ENCODE data around the gene PHC1. TPM values are rescaled to one million over a fixed set of nuclear protein-coding genes. Genes with fewer than 3 reads are reported as not detected.
"Not testable (repeated sequence)": the region's sequence is repeated elsewhere in the genome, so short reads cannot be mapped to it uniquely, and the experiment has no call there.

Gene PHC1
- polyA plus RNA-seq (ENCODE audit: insufficient read length), result 39.2 TPM

DNA sequence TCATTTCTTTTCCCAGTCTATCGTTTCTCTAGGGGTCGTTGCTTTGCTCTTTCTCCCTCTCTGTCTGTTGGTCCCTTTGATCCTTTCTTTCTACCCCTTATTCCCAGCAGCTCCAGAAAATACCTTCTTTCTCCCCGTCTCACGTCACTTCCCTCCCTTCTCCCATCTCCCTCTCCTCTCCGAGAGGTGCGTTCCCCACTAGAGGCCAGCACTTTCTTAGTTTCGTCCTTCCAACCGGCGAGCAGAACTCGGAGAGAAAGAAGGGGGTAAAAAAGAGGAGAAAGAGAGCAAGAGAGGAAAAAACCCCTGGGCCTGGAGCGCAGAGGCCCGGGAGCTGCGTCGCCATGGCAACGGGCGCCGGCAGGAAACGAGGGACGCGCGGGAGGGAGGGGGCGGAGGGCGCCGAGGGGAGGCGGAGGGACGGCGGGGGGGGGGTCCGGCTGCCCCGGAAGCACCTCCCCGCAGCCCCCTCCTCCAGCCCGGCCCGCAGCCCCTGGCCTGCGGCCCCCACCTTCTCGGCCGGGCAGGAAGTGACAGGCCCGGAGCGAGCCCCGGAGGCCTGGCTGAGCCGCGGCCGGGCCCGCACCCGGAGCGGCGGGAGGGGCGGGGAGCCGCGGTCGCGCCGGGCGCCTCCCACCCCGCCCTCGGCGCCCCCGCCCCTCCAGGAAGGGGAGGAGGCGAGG lies at the start of gene PHC1:
PHC1 (plus strand) TSS at position 477 of the 683 bp plus-strand sequence. CDS start 3,169 bp downstream, outside the sequence.
- peak; percentile 91 for DNase-seq

DNA sequence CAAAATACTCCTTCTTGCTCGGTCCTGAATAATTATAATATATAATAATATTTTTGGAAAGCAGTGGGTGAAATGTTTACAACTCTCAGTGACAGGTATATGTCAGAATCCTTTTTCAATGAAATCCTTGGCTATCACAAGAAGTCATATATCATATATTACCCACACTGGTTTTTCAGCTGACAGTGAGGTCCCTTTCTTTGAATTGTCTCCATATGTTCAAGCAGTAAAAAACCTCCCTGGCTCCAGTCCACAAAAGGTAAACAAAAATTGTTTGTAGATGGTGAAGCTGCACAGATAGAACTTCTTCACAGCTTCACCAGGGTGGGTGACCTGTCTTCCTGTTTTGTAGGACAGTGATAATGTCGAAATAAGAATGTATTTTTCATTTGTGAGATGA lies 47.9 kb upstream of the PHC1 start:
- no peak for DNase-seq

GRCh38 chr12:8867009-8867408 lies 47.3 kb upstream of the PHC1 start:
- DNase-seq, result no peak

DNA sequence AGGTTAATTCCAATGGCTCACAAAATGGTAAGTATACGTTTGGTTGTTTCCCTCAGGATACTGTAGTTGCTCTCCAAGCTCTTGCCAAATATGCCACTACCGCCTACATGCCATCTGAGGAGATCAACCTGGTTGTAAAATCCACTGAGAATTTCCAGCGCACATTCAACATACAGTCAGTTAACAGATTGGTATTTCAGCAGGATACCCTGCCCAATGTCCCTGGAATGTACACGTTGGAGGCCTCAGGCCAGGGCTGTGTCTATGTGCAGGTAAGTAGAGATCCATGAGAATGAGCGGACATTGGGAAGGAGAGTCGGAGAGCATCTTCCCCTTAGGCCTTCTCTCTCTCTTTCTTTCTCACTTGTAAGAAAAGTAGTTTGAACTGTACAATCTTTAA lies 46.5 kb upstream of the PHC1 start:
- DNase-seq, result no peak

GRCh38 chr12:8870586-8870985 lies 43.7 kb upstream of the PHC1 start:
- DNase-seq, result no peak

GRCh38 chr12:8871068-8871467 lies 43.2 kb upstream of the PHC1 start:
- peak; percentile 43 for DNase-seq

DNA sequence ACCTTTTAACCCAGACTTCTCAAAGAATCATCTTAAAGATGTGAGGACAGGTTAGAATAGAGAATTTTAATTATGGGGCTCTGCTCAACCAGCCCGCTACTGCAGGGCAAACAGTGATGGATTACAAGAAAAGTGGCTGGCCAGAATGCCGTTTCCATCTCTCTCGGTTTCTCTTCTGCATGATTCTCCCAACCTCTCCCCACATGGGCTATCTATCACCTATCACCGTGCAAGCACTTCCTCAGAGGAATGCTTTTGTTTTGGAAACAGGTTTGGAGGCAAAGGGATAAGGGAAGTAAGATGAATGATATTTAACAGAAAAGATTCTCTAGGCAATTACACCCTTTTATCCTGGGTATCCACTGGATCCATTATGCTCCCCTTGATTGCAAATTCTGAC lies 37.4 kb upstream of the PHC1 start:
- no peak for DNase-seq

- no peak for DNase-seq
Observed at GRCh38 chr12:8886502-8887284, 27.6 kb upstream of the PHC1 start.

DNA sequence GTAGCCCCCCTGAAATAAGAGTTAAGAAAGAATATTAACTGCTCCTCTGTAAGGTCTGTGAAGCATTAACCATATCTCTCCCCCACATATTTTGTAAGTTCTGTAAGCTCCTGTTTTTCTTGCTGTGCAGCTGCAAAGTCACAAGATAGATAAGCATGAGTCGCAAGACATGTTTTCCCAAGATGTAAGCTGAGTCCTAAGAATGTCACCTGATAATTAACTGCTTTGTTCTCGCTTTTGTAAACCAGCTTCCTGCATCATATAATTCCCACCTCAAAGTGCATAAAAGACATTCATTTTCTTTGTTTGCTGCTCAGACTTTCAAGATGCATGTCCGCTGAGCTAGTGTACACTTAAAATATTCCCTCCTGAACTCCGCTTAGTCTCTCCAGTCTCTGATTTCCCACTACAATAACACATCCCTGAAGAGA lies 27.0 kb upstream of the PHC1 start:
- DNase-seq, result no peak

GRCh38 chr12:8890313-8891085 lies 23.8 kb upstream of the PHC1 start:
- DNase-seq, result peak; percentile 75

GRCh38 chr12:8891976-8892375 lies 22.3 kb upstream of the PHC1 start:
- DNase-seq, result no peak

GRCh38 chr12:8894378-8894777 lies 19.9 kb upstream of the PHC1 start:
- DNase-seq, result no peak

- no peak for DNase-seq
Observed at GRCh38 chr12:8894986-8895385, 19.3 kb upstream of the PHC1 start.

DNA sequence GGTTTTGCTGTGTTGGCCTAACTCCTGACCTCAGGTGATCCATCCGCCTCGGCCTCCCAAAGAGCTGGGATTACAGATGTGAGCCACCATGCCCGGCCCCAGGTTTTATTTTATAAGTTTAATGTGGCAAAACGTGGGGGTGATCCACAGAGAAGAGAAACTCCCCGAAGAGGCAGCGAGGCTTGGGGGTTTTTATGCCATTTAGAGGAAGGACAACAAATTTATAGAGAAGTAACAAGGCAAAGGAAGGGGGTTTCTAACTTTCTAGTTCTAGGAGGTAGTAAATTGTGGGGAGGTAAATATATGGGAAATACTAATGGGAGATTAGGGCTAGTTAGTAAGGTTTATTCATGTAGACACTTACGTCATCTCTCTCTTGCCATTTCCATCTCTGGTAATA lies 17.2 kb upstream of the PHC1 start:
- no peak for DNase-seq

DNA sequence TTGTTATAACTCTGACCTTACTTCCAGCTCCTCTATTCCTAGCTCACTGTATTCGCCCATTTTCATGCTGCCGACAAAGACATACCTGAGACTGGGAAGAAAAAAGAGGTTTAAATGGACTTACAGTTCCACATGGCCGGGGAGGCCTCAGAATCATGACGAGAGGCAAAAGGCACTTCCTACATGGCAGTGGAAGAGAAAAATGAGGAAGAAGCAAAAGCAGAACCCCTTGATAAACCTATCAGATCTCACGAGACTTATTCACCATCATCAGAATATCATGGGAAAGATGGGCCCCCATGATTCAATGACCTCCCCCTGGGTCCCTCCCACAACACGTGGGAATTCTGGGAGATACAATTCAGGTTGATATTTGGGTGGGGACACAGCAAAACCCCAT lies 14.5 kb upstream of the PHC1 start:
- DNase-seq, result no peak

DNA sequence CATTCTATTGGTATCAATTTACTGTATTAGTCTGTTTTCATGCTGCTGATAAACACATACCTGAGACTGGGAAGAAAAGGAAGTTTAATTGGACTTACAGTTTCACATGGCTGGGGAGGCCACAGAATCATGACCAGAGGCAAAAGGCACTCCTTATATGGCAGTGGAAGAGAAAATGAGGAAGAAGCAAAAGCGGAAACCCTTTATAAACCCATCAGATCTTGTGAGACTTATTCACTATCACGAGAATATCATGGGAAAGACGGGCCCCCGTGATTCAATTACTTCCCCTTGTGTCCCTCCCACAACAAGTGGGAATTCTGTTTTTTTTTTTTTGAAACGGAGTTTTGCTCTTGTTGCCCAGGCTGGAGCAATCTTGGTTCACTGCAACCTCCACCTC lies 11.6 kb upstream of the PHC1 start:
- DNase-seq, result not testable (repeated sequence)

- DNase-seq, result no peak
Observed at GRCh38 chr12:8903646-8904045, 10.7 kb upstream of the PHC1 start.

DNA sequence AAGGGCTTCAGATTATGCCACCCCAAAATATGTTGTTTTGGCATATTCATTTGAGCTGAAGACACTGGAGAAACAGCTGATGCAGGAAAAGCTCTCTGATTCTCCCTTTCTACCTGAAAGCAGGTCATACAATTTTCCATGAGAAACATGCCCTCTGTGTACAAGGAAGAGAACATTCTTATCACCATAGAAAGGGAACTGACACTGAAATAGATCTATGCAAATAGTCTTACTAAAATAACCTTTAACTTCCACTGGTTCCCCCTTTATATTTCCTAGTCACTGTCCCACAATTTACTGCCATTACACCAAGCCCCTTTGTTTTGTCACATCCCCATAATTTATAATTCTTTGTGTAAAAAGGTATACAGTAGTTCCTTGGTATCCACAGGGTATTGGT lies 9.6 kb upstream of the PHC1 start:
- no peak for DNase-seq

GRCh38 chr12:8905546-8905945 lies 8.8 kb upstream of the PHC1 start:
- no peak for DNase-seq

GRCh38 chr12:8906266-8907180 lies 7.8 kb upstream of the PHC1 start:
- no peak for DNase-seq

- DNase-seq, result no peak
Observed at GRCh38 chr12:8907513-8907912, 6.8 kb upstream of the PHC1 start.

- DNase-seq, result no peak
Observed at GRCh38 chr12:8909752-8910151, 4.6 kb upstream of the PHC1 start.

Measured in hindlimb muscle (tissue), 1 donor.